HEK293 (cell line): ENCODE measurements around the gene PPM1N.

Experiments
- CTCF ChIA-PET: fragments of 350-600 bp; formaldehyde crosslinking; extraction: SDS; loops from one replicate; lab custom pipeline; 2021; ENCODE audit warnings: antibody characterized with exemption; lab: Yijun Ruan, JAX
- POLR2A ChIA-PET: fragments of 300-600 bp; formaldehyde crosslinking; extraction: SDS; loops from one replicate; lab custom pipeline; 2020; ENCODE audit warnings: antibody characterized with exemption, inconsistent platforms; lab: Yijun Ruan, JAX
- H3K27ac ChIP-seq: fragments of 200-500 bp; sonication (Bioruptor generic); 2 replicates; pipeline ENCODE4 v1.5.1; 2014; ENCODE audit warnings: low read depth, low read length, control low read depth, inconsistent platforms; ENCODE audit errors: extremely low read depth
- H3K36me3 ChIP-seq, 2 experiments: fragments of 200-500 bp in 1 of 2; sonication (Bioruptor generic) in 1 of 2; 1 replicate in 1 of 2; 2 replicates in 1 of 2; pipeline ENCODE4 v1.5.1; 2014 to 2017; ENCODE audit warnings: inconsistent platforms in 2 of 2, low read length in 2 of 2; ENCODE audit not compliant: control insufficient read depth in 2 of 2, insufficient read depth in 1 of 2
- H3K4me1 ChIP-seq: fragments of 200-500 bp; sonication (Bioruptor generic); 2 replicates; pipeline ENCODE4 v1.5.1; 2014; ENCODE audit warnings: mild to moderate bottlenecking, low read length, inconsistent platforms; ENCODE audit not compliant: control insufficient read depth, insufficient read depth
- H3K4me3 ChIP-seq: 2 replicates; pipeline ENCODE4 v1.5.1; 2011; ENCODE audit warnings: low read depth, mild to moderate bottlenecking, control low read depth, low read length, moderate library complexity
- H3K9me3 ChIP-seq: fragments of 200-500 bp; sonication (Bioruptor generic); 2 replicates; pipeline ENCODE4 v1.5.1; 2014; ENCODE audit warnings: low read depth, low read length, inconsistent platforms; ENCODE audit not compliant: control insufficient read depth, insufficient read depth
- BCL11B ChIP-seq: fragments of 450-650 bp; formaldehyde crosslinking; IDR thresholded peaks from 2 replicates; pipeline ENCODE4 v1.5.1; 2016; ENCODE audit warnings: low read depth, missing biosample characterization, missing genetic modification characterization
- CTCF ChIP-seq: fragments of 450-650 bp; formaldehyde crosslinking; IDR thresholded peaks from 2 replicates; pipeline ENCODE4 v1.5.1; 2016; ENCODE audit warnings: missing biosample characterization, missing genetic modification characterization
- OVOL3 ChIP-seq: fragments of 450-650 bp; formaldehyde crosslinking; IDR thresholded peaks from 2 replicates; pipeline ENCODE4 v1.5.1; 2016; ENCODE audit warnings: missing biosample characterization, missing genetic modification characterization
- PRDM10 ChIP-seq: fragments of 450-650 bp; formaldehyde crosslinking; IDR thresholded peaks from 2 replicates; pipeline ENCODE4 v1.5.1; 2016; ENCODE audit warnings: missing biosample characterization, missing genetic modification characterization
- YY2 ChIP-seq: fragments of 450-650 bp; formaldehyde crosslinking; IDR thresholded peaks from 2 replicates; pipeline ENCODE4 v1.5.1; 2016; ENCODE audit warnings: missing biosample characterization, missing genetic modification characterization
- ZBTB26 ChIP-seq: fragments of 450-650 bp; formaldehyde crosslinking; optimal IDR thresholded peaks from 2 replicates; pipeline ENCODE3; 2016; ENCODE audit warnings: missing biosample characterization, mild to moderate bottlenecking, missing genetic modification characterization
- ZFP3 ChIP-seq: fragments of 450-650 bp; formaldehyde crosslinking; IDR thresholded peaks from 2 replicates; pipeline ENCODE4 v1.5.1; 2016; ENCODE audit warnings: low read depth, missing biosample characterization, missing genetic modification characterization
- ZNF114 ChIP-seq: fragments of 450-650 bp; formaldehyde crosslinking; IDR thresholded peaks from 2 replicates; pipeline ENCODE4 v1.5.0; 2017; ENCODE audit warnings: missing biosample characterization, missing genetic modification characterization
- ZNF121 ChIP-seq: fragments of 450-650 bp; formaldehyde crosslinking; IDR thresholded peaks from 2 replicates; pipeline ENCODE4 v1.5.1; 2016; ENCODE audit warnings: missing biosample characterization, missing genetic modification characterization
- ZNF148 ChIP-seq: fragments of 450-650 bp; formaldehyde crosslinking; IDR thresholded peaks from 2 replicates; pipeline ENCODE4 v1.5.0; 2017; ENCODE audit warnings: missing biosample characterization, missing genetic modification characterization, borderline replicate concordance
- ZNF341 ChIP-seq: fragments of 450-650 bp; formaldehyde crosslinking; IDR thresholded peaks from 2 replicates; pipeline ENCODE4; 2016; ENCODE audit warnings: low read depth, missing biosample characterization, missing genetic modification characterization
- ZNF514 ChIP-seq: fragments of 450-650 bp; formaldehyde crosslinking; IDR thresholded peaks from 2 replicates; pipeline ENCODE4 v1.5.1; 2016; ENCODE audit warnings: missing biosample characterization, missing genetic modification characterization
- ZNF623 ChIP-seq: fragments of 450-650 bp; formaldehyde crosslinking; IDR thresholded peaks from 2 replicates; pipeline ENCODE4 v1.5.1; 2016; ENCODE audit warnings: missing biosample characterization, missing genetic modification characterization
- ZNF837 ChIP-seq: fragments of 450-650 bp; formaldehyde crosslinking; IDR thresholded peaks from 2 replicates; pipeline ENCODE4 v1.5.1; 2016; ENCODE audit warnings: missing biosample characterization, missing genetic modification characterization
- ZSCAN23 ChIP-seq: fragments of 450-650 bp; formaldehyde crosslinking; IDR thresholded peaks from 2 replicates; pipeline ENCODE4 v1.5.1; 2016; ENCODE audit warnings: missing biosample characterization, missing genetic modification characterization

The PPM1N gene

GRCh38 chr19:45460807-45461347 is 37.4 kb upstream of the PPM1N start:
- no peak for TF ChIP-seq ZNF623
- no peak for TF ChIP-seq ZFP3 (tag by site-specific recombination)
- no peak for TF ChIP-seq ZNF837 (tag by site-specific recombination)
- TF ChIP-seq YY2 (tag by site-specific recombination) = no peak
- TF ChIP-seq, all 188 proteins: peak for 0
- Histone ChIP-seq H3K4me1 (peaks cover 2% of the 10 kb centered on the region; the same call in 1 of the 2 replicates), H3K36me3 (no peaks in the 10 kb centered on the region; a peak in 1 of 3 replicates), H3K27ac (no peak overlapping the region), H3K9me3 (no peaks in the 10 kb centered on the region), H3K4me3 (no peak overlapping the region)
- ChIA-PET CTCF (interaction anchor here (2.5 to 3.0 kb wide), 2 partner anchors 18 to 25 kb away, joined by 9 to 16 read pairs; no protein-coding TSS in a partner anchor), POLR2A (no interaction called here)

GRCh38 chr19:45462174-45462573 is 36.1 kb upstream of the PPM1N start:
- Histone ChIP-seq H3K9me3 (no peaks in the 10 kb centered on the region), H3K4me3 (no peak overlapping the region), H3K27ac (no peak overlapping the region), H3K36me3 (no peaks in the 10 kb centered on the region; a peak in 1 of 3 replicates), H3K4me1 (no peaks in the 10 kb centered on the region)
- TF ChIP-seq OVOL3 (no peak), ZNF121 (tag by site-specific recombination) (peak; percentile 87)
- ChIA-PET CTCF (interaction anchor here (0.6 to 3.0 kb wide), 8 partner anchors 17 to 1155 kb away, joined by 3 to 16 read pairs (median 3); no protein-coding TSS in a partner anchor), POLR2A (no interaction called here)

- Histone ChIP-seq H3K9me3 (no peaks in the 10 kb centered on the region), H3K36me3 (no peaks in the 10 kb centered on the region; a peak in 1 of 3 replicates), H3K4me1 (peaks cover 2% of the 10 kb centered on the region; the same call in 1 of the 2 replicates), H3K27ac (no peak overlapping the region), H3K4me3 (no peak overlapping the region)
- POLR2A ChIA-PET = no interaction called here
- CTCF ChIA-PET = interaction anchor here (0.6 to 3.0 kb wide), 6 partner anchors 16 to 24 kb away, joined by 4 to 16 read pairs (median 8); no protein-coding TSS in a partner anchor
- TF ChIP-seq ZNF341 (tag by site-specific recombination) (no peak), ZNF514 (tag by site-specific recombination) (no peak), ZBTB26 (no peak), ZNF114 (tag by site-specific recombination) (no peak), ZSCAN23 (no peak), BCL11B (tag by site-specific recombination) (no peak), PRDM10 (tag by site-specific recombination) (no peak), ZNF148 (tag by site-specific recombination) (no peak), CTCF (tag by site-specific recombination) (no peak)
Measured at GRCh38 chr19:45463241-45463640, 35.0 kb upstream of the PPM1N start.
